Measurements from ENCODE around the gene ENTPD2.
A peak's percentile ranks its signal among the peaks of the same experiment; 100 is the strongest.

ENTPD2 gene

GRCh38 chr9:137087409-137087925 lies 33.6 kb upstream of the ENTPD2 start:
- Histone ChIP-seq H3K79me2 (no peaks in the 10 kb centered on the region), H3K4me3 (ENCODE audit: low read depth, low read length) (peak overlapping the region; percentile 76), H3K4me2 (ENCODE audit: low read length) (peak overlapping the region; percentile 75), H3K27me3 (ENCODE audit: control insufficient read depth, insufficient read depth, low read length) (no peaks in the 10 kb centered on the region), H3K9me3 (ENCODE audit: control insufficient read depth, low read length) (no peaks in the 10 kb centered on the region), H3K36me3 (ENCODE audit: control insufficient read depth, insufficient read depth, low read length) (no peaks in the 10 kb centered on the region), H3K27ac (peak overlapping the region; percentile 89), H3K9ac (no peak overlapping the region), H2AFZ (peak overlapping the region; percentile 94), H3K4me1 (no peaks in the 10 kb centered on the region)
- TF ChIP-seq CTCF (IDR thresholded peaks at IDR 0.05), result no peak

DNA sequence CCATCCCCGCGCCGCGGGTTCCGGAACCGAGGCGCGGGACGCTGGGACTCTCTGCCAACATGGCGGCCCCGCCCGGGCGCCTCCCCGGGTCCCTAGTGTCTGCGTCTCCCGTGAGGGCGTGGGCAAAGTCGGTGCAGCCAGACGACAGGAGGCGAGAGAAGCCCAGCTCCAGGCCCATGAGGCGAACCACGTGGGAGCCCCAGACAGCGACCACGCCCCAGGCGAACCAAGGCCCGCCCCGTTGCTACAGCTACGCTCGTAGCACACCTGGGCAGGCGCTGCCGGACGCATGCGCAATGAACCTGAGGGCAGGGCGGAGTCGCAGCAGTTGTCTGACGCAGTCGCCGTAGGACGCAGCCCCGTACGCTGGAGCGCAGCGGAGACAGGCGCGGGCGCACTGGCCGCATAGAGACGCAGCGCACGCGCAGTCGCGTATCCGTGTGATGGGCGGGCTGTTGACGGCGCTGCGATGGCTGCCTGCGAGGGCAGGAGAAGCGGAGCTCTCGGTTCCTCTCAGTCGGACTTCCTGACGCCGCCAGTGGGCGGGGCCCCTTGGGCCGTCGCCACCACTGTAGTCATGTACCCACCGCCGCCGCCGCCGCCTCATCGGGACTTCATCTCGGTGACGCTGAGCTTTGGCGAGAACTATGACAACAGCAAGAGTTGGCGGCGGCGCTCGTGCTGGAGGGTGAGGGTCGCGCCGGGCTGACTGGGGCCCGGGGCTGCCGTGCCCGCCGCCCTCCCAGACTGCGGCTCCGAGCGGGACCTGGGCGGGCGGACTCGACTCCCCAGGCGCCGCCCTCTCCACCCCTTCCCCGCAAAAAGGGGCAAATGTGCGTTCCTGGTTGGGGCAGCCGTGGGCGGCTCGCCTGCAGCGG lies 32.9 kb upstream of the ENTPD2 start, which contains the start of gene MAN1B1:
Gene MAN1B1 (plus strand): TSS at position 455 of the 878 bp plus-strand sequence. CDS start 15 bp downstream, at position 470.
- peak within 1 kb of the TSS; percentile 55 for H3K9ac ChIP-seq
- peak within 1 kb of the TSS; percentile 94 for H2AFZ ChIP-seq
- peak within 1 kb of the TSS; percentile 76 for H3K4me3 ChIP-seq (ENCODE audit: low read depth, low read length)
- no peaks in the 10 kb centered on the region for H3K9me3 ChIP-seq (ENCODE audit: control insufficient read depth, low read length)
- peak within 1 kb of the TSS; percentile 89 for H3K27ac ChIP-seq
- no peak for TF ChIP-seq CTCF (IDR thresholded peaks at IDR 0.05)
- H3K4me2 ChIP-seq (ENCODE audit: low read length), result peak within 1 kb of the TSS; percentile 95
- no peaks in the 10 kb centered on the region for H3K27me3 ChIP-seq (ENCODE audit: control insufficient read depth, insufficient read depth, low read length)
- no peaks in the 10 kb centered on the region for H3K4me1 ChIP-seq
- H3K79me2 ChIP-seq, result no peaks in the 10 kb centered on the region
- H3K36me3 ChIP-seq (ENCODE audit: control insufficient read depth, insufficient read depth, low read length), result no peaks in the 10 kb centered on the region

- H3K9ac ChIP-seq, result peak overlapping the region; percentile 55
- H3K27ac ChIP-seq, result peak overlapping the region; percentile 89
- TF ChIP-seq CTCF (IDR thresholded peaks at IDR 0.05), result no peak
- H2AFZ ChIP-seq, result peak overlapping the region; percentile 68
- H3K79me2 ChIP-seq, result no peaks in the 10 kb centered on the region
- no peaks in the 10 kb centered on the region for H3K4me1 ChIP-seq
- no peaks in the 10 kb centered on the region for H3K36me3 ChIP-seq (ENCODE audit: control insufficient read depth, insufficient read depth, low read length)
- H3K4me2 ChIP-seq (ENCODE audit: low read length), result peak overlapping the region; percentile 95
- peak overlapping the region; percentile 76 for H3K4me3 ChIP-seq (ENCODE audit: low read depth, low read length)
- H3K9me3 ChIP-seq (ENCODE audit: control insufficient read depth, low read length), result no peaks in the 10 kb centered on the region
- H3K27me3 ChIP-seq (ENCODE audit: control insufficient read depth, insufficient read depth, low read length), result no peaks in the 10 kb centered on the region
Measured at GRCh38 chr9:137085920-137086530, 32.2 kb upstream of the ENTPD2 start.

DNA sequence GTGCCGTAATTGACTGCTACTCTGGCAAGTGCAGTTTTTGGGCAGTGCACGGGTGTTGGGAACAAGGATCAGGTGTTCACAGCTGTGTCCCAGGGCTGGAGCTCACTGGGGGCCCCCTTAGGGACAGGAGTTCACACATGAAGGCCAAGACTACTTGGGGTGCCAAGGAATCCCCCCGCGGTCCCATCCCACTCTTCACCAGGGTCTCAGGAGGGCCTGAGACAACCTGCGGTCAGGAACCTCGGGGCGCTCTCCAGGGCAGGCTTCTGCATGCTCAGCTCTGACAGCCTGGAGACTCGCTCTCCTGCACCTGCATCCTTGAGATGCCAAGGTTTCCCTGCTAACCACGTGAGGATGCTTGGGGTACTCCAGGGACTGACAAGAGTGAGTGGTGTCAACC lies 30.7 kb upstream of the ENTPD2 start:
- no peak for TF ChIP-seq CTCF (IDR thresholded peaks at IDR 0.05)
- Histone ChIP-seq H3K4me1 (no peaks in the 10 kb centered on the region), H3K9me3 (ENCODE audit: control insufficient read depth, low read length) (no peaks in the 10 kb centered on the region), H3K79me2 (no peaks in the 10 kb centered on the region), H3K36me3 (ENCODE audit: control insufficient read depth, insufficient read depth, low read length) (no peaks in the 10 kb centered on the region), H3K27ac (no peak overlapping the region), H3K9ac (no peak overlapping the region), H3K4me2 (ENCODE audit: low read length) (no peak overlapping the region), H3K4me3 (ENCODE audit: low read depth, low read length) (no peak overlapping the region), H2AFZ (no peak overlapping the region), H3K27me3 (ENCODE audit: control insufficient read depth, insufficient read depth, low read length) (no peaks in the 10 kb centered on the region)

All from parathyroid adenoma (tissue), 2 donors.